ACC112 (cell line): Measurements from ENCODE around the gene NFIA.

Experiments
- H2AFZ ChIP-seq: fragments of 200-600 bp; sonication (generic); one replicate; pipeline ENCODE4 v1.6.0; 2017; ENCODE audit warnings: antibody characterized with exemption, low read length; ENCODE audit not compliant: unreplicated experiment
- H3K27ac ChIP-seq: fragments of 200-600 bp; sonication (generic); 2 replicates; pipeline ENCODE4 v1.5.1; 2014; ENCODE audit warnings: low read depth, mild to moderate bottlenecking, antibody characterized with exemption, low read length, moderate library complexity
- H3K27me3 ChIP-seq: fragments of 200-600 bp; sonication (generic); 2 replicates; pipeline ENCODE4 v1.6.1; 2014; ENCODE audit warnings: mild to moderate bottlenecking, antibody characterized with exemption, low read length, moderate library complexity, mixed read lengths; ENCODE audit not compliant: insufficient read depth
- H3K36me3 ChIP-seq: fragments of 200-600 bp; sonication (generic); 2 replicates; pipeline ENCODE4 v1.6.1; 2016; ENCODE audit warnings: mild to moderate bottlenecking, antibody characterized with exemption, low read length, moderate library complexity, mixed read lengths; ENCODE audit not compliant: insufficient read depth
- H3K4me1 ChIP-seq: fragments of 200-600 bp; sonication (generic); one replicate; pipeline ENCODE4 v1.6.1; 2016; ENCODE audit warnings: low read length, mixed read lengths; ENCODE audit not compliant: insufficient read depth, unreplicated experiment, control insufficient read depth
- H3K4me3 ChIP-seq: fragments of 200-600 bp; sonication (generic); 2 replicates; pipeline ENCODE4 v1.5.1; 2014; ENCODE audit warnings: mild to moderate bottlenecking, low read depth, low read length
- H3K79me2 ChIP-seq: fragments of 200-600 bp; sonication (generic); one replicate; pipeline ENCODE4 v1.6.0; 2016; ENCODE audit warnings: low read length; ENCODE audit not compliant: control insufficient read depth, unreplicated experiment, insufficient read depth

NFIA gene

GRCh38 chr1:61078618-61079295 is 3.6 kb upstream of the NFIA start:
- peak overlapping the region; percentile 90 for H3K4me3 ChIP-seq
- peaks cover 30% of the 10 kb centered on the region for H3K4me1 ChIP-seq
- no peaks in the 10 kb centered on the region for H3K36me3 ChIP-seq
- peak overlapping the region; percentile 84 for H2AFZ ChIP-seq
- H3K79me2 ChIP-seq = peaks cover 11% of the 10 kb centered on the region
- no peaks in the 10 kb centered on the region for H3K27me3 ChIP-seq
- peak overlapping the region; percentile 82 for H3K27ac ChIP-seq

DNA sequence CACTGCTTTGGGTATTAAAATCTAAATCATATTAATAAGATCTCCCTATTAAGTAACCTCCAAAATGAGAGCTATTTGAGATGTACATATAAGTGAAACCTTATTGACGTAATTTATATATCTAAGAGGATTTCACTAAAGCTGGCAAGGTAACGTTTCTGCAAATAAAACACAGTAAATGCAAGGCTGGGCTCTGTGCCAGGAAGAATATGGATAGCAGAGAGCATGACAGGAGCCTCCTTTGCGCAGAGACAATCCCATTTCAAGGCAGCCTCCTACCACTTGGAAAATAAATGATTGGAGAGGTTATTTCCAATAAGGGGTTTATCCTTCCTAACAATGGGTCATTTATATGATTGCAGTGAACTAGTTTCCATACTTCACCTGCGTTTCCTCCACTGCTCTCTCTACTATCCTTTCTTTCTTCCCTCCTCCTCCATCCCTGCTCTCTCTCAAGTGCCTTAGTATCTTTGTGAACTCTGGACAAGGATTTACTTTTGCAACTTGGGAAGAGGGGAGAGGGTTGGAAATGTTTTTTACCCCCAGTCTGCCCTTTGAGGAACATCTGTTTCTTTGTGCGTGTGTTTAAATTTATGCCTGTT is 3.0 kb upstream of the NFIA start:
- H3K36me3 ChIP-seq = no peaks in the 10 kb centered on the region
- peak overlapping the region; percentile 84 for H2AFZ ChIP-seq
- H3K4me1 ChIP-seq = peaks cover 30% of the 10 kb centered on the region
- H3K27me3 ChIP-seq = no peaks in the 10 kb centered on the region
- H3K79me2 ChIP-seq = peaks cover 17% of the 10 kb centered on the region
- H3K4me3 ChIP-seq = peak overlapping the region; percentile 90
- H3K27ac ChIP-seq = peak overlapping the region; percentile 82

GRCh38 chr1:61079898-61080336 is 2.4 kb upstream of the NFIA start:
- Histone ChIP-seq H3K36me3 (no peaks in the 10 kb centered on the region), H3K27ac (peak overlapping the region; percentile 82), H3K27me3 (no peaks in the 10 kb centered on the region), H3K79me2 (peaks cover 22% of the 10 kb centered on the region), H3K4me3 (peak overlapping the region; percentile 90), H3K4me1 (peaks cover 30% of the 10 kb centered on the region), H2AFZ (peak overlapping the region; percentile 84)

- peak overlapping the region; percentile 90 for H3K4me3 ChIP-seq
- peak overlapping the region; percentile 82 for H3K27ac ChIP-seq
- H2AFZ ChIP-seq = peak overlapping the region; percentile 84
- no peaks in the 10 kb centered on the region for H3K36me3 ChIP-seq
- H3K4me1 ChIP-seq = peaks cover 30% of the 10 kb centered on the region
- peaks cover 29% of the 10 kb centered on the region for H3K79me2 ChIP-seq
- no peaks in the 10 kb centered on the region for H3K27me3 ChIP-seq
Observed at GRCh38 chr1:61080413-61081143, 1.8 kb upstream of the NFIA start.

GRCh38 chr1:61081144-61081685 is 1.1 kb upstream of the NFIA start:
- H3K36me3 ChIP-seq = no peaks in the 10 kb centered on the region
- peaks cover 30% of the 10 kb centered on the region for H3K4me1 ChIP-seq
- H3K4me3 ChIP-seq = peak overlapping the region; percentile 90
- peak overlapping the region; percentile 82 for H3K27ac ChIP-seq
- H3K27me3 ChIP-seq = no peaks in the 10 kb centered on the region
- H2AFZ ChIP-seq = peak overlapping the region; percentile 85
- H3K79me2 ChIP-seq = peaks cover 35% of the 10 kb centered on the region

DNA sequence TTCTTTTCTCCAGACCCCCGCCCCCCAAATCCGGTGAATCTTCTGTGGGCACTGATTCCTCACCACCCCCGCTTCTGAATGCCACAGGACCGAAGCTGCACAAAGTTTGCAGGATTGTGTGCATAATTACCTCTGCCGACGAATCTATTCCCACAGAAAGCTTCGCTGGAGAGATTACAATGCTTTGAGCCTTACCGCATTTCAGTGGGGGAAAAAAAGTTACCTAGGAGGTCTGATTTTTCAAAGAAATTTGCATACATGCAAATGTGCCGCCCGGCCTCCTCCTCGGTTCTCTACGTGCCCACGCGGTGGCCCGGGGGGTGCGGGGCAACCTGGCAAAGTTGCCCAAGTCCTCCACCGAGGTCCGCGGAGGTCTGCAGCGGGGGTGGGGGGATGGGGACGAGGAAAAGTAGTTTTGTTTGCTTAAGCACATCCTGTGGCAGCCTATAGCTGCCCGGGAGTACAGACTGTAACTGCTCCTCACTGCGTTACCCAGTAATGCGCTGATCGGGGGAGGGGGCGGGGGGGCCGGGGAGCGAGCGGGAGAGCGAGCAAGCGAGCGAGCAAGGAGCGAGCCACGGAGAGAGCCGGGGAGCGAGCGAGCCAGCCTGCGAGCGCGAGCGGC is 563 bp upstream of the NFIA start:
- Histone ChIP-seq H3K27me3 (no peaks in the 10 kb centered on the region), H3K79me2 (peaks cover 41% of the 10 kb centered on the region), H3K36me3 (no peaks in the 10 kb centered on the region), H3K4me1 (peaks cover 28% of the 10 kb centered on the region), H3K27ac (peak overlapping the region; percentile 82), H2AFZ (peak overlapping the region; percentile 85), H3K4me3 (peak overlapping the region; percentile 90)

- H3K4me1 ChIP-seq = peaks cover 34% of the 10 kb centered on the region
- peaks cover 55% of the 10 kb centered on the region for H3K79me2 ChIP-seq
- H3K36me3 ChIP-seq = peaks cover under 1% of the 10 kb centered on the region; the same call in 1 of the 2 replicates
- no peaks in the 10 kb centered on the region for H3K27me3 ChIP-seq
- peak overlapping the region; percentile 90 for H3K4me3 ChIP-seq
- H2AFZ ChIP-seq = peak overlapping the region; percentile 79
- H3K27ac ChIP-seq = peak overlapping the region; percentile 68
Observed at GRCh38 chr1:61083013-61083806, 849 bp downstream of the NFIA start.

DNA sequence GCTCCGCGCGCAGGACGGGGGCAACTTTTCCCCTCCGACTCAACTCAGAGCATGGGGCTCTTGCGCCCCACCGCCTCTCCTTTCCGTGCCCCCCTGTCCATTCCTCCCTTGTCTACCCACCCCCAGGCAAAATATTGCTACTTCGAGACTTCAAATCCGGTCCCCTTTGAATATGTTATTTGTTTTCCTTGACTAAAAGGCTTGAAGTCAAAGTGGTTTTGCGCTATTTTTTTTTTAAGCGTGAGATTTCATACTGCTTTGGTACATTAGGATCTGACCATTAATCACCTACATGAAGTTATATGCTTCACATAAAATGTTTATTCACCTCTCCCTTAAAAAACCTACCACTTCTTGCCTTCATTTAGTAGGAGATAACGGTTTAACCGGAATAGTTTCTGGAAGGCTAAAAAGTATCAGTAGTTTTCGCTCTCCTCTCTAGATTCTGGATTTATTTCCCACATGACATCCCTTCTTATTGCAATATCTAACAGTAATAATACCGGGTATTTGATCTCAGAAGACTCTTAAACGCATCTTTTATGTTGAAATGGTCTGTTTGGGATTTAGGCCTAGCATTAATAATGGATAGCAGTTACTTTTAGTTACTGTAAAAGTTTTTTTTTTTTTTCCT is 1.6 kb downstream of the NFIA start:
- H3K79me2 ChIP-seq = peaks cover 62% of the 10 kb centered on the region
- H3K27me3 ChIP-seq = no peaks in the 10 kb centered on the region
- peak overlapping the region; percentile 90 for H3K4me3 ChIP-seq
- H2AFZ ChIP-seq = peak overlapping the region; percentile 79
- peaks cover 27% of the 10 kb centered on the region for H3K4me1 ChIP-seq
- peaks cover 7% of the 10 kb centered on the region for H3K36me3 ChIP-seq
- H3K27ac ChIP-seq = peak overlapping the region; percentile 68

DNA sequence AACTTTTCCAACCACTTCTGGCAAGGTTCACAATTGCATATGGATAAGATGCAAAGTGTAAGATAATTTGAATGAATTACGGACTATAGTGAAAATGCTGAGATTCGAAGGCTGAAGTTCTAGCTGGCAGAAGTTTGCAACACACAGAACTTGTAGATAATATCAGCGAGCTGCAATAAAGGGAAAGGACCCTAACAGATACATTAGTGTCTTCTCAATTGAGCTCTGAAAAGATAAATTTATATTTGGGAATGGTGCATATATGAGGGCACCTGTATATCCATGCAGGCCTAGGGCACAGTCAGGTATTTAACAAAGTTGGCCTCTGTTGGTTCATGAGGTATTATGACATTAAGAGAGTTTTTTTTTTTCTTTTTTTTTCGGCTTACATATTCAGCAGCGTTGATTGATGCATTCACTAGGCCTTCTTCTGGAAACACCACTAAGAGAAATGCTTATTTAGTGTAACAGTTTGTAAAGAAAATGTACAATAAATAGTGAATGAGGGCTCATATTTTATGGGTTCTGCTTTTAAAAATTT is 2.2 kb downstream of the NFIA start:
- peaks cover 21% of the 10 kb centered on the region for H3K4me1 ChIP-seq
- H3K27me3 ChIP-seq = no peaks in the 10 kb centered on the region
- H3K27ac ChIP-seq = peak overlapping the region; percentile 68

More for the DNA sequence above, 2.2 kb downstream of the NFIA start:
- Histone ChIP-seq H3K4me3 (peak overlapping the region; percentile 90), H3K36me3 (peaks cover 13% of the 10 kb centered on the region), H3K79me2 (peaks cover 67% of the 10 kb centered on the region), H2AFZ (peak overlapping the region; percentile 79)
